GM21825 (cell line): ENCODE measurements around the gene CMTM1.
"Not testable (repeated sequence)": the region's sequence is repeated elsewhere in the genome, so short reads cannot be mapped to it uniquely, and the experiment has no call there.

Experiments
- ATAC-seq: cut with Tn5 transposase; IDR thresholded peaks from one replicate; pipeline ENCODE4 v1.9.1; 2021; ENCODE audit warnings: mild to moderate bottlenecking, moderate library complexity; ENCODE audit not compliant: unreplicated experiment

CMTM1 gene

GRCh38 chr16:66610111-66610820 is 44.0 kb downstream of the CMTM1 start:
- ATAC-seq = no peak

- ATAC-seq = not testable (repeated sequence)
Observed at GRCh38 chr16:66611911-66612310, 45.7 kb downstream of the CMTM1 start.

GRCh38 chr16:66612422-66612821 is 46.2 kb downstream of the CMTM1 start:
- no peak for ATAC-seq

- no peak for ATAC-seq
Observed at GRCh38 chr16:66614161-66614802, 48.0 kb downstream of the CMTM1 start.

GRCh38 chr16:66616169-66616568 is 49.9 kb downstream of the CMTM1 start:
- ATAC-seq = no peak

- no peak for ATAC-seq
Observed at GRCh38 chr16:66616592-66616991, 50.4 kb downstream of the CMTM1 start.

GRCh38 chr16:66617010-66617434 is 50.8 kb downstream of the CMTM1 start:
- ATAC-seq = no peak

GRCh38 chr16:66617728-66618127 is 51.5 kb downstream of the CMTM1 start:
- no peak for ATAC-seq

- no peak for ATAC-seq
Observed at GRCh38 chr16:66618588-66619375, 52.5 kb downstream of the CMTM1 start.

- no peak for ATAC-seq
Observed at GRCh38 chr16:66619534-66620428, 53.5 kb downstream of the CMTM1 start.

- ATAC-seq = no peak
Observed at GRCh38 chr16:66620429-66620795, 54.2 kb downstream of the CMTM1 start.

GRCh38 chr16:66621973-66622372 is 55.7 kb downstream of the CMTM1 start:
- no peak for ATAC-seq

GRCh38 chr16:66622863-66623262 is 56.6 kb downstream of the CMTM1 start:
- no peak for ATAC-seq

GRCh38 chr16:66623755-66624154 is 57.5 kb downstream of the CMTM1 start:
- no peak for ATAC-seq

- not testable (repeated sequence) for ATAC-seq
Observed at GRCh38 chr16:66627611-66628378, 61.6 kb downstream of the CMTM1 start.
